ENCODE measurements around the gene ZGLP1.

ZGLP1 gene

DNA sequence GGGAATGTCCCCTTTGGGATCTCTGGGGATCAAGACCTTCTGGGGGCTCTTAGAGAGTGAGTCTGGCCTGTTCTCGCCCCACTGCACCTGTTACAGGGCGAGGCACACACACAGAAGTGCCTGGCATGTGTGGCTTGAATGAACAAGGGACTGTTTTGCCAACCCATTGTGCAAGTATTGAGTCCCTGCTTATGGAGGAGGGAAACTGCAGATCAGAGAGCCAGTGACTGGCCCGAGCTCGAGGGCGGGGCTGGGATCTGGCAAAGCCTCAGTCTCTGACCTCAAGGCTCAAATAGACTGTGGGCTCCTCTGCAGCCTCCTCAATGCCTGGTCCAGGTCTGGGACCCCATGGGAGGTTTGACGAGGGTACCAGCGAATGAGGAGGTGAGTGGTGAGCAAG, 18.2 kb upstream of the ZGLP1 start:
- DNase-seq (ENCODE audit: low read depth in 3 of 3), result no peak

DNA sequence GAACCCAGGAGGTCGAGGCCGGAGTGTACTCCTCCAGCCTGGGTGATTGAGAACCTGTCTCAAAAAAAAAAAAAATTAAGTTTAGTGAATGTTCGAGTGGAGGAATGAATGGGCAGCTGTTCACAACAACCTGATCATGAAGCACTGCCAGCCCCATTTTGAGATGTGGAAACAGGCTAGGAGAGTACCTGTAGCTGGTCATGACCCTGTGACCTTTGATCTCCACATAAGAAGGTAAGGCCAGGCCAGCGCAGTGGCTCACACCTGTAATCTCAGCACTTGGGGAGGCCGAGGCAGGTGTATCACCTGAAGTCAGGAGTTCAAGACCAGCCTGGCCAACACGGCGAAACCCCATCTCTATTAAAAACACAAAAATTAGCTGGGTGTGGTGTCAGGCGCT, 16.1 kb upstream of the ZGLP1 start:
- no peak for DNase-seq (ENCODE audit: low read depth in 3 of 3)

DNA sequence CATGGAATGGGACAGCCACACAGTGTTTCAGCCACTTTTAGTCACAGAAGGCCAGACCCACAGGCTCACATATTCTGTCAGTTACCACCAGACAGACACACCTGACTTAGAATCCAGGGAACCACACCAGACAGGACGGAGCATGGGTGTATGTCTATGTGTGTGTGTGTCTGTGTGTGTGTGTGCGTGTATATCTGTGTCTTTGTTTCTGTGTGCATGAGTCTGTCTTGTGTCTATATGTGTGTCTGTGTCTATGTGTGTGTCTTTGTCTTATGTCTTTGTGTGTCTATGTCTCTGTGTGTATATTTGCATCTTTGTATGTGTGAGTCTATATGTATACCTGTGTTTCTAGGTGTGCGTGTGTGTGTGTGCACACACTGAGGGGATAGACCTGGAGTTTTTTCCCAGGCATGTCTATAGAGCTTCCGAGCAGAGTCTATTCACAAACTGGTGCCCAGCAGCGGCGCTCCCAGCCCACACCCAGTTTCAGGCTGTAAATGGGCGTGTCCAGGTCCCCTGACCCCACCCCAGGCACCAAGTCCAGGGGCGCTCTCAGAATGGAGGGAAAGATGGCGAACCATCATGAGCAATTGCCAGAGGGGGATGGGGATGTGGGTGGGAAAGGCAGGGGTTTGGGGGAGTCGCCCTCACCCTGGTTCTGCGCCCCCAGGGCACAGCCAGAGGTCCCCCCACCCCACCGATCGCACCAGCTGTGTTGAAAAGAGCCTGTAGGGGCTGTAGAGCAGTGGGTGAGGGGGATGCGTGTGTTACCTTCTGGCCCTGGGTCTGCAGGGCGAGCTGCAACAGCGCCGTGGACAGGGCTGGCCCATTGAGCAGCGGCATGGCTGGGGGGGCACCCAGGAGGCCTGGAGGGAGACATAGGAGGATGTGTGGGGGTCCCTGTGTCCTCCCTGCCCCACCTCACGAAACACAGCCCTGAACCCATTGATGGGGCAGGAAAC, 12.5 kb upstream of the ZGLP1 start:
- no peak for DNase-seq (ENCODE audit: low read depth in 3 of 3)

DNA sequence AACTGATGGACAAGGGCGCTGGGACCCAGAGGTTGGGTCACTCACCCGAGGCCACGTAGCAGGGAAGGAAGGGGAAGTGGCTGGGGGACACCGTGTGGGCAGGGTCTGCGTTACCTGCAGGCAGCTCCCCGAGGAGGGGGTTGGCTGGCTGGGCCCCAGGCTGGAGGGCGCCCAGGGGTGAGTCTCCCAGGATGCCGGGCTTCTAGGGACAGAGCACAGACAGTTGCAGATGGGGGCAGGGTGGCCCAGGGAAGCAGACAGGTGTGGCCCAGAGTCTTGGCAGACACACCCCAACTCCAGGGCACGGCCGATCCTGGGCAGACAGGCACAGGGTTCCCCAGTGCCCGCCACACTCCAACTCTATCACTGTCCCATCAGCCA, 11.8 kb upstream of the ZGLP1 start:
- DNase-seq (ENCODE audit: low read depth in 3 of 3), result no peak

DNA sequence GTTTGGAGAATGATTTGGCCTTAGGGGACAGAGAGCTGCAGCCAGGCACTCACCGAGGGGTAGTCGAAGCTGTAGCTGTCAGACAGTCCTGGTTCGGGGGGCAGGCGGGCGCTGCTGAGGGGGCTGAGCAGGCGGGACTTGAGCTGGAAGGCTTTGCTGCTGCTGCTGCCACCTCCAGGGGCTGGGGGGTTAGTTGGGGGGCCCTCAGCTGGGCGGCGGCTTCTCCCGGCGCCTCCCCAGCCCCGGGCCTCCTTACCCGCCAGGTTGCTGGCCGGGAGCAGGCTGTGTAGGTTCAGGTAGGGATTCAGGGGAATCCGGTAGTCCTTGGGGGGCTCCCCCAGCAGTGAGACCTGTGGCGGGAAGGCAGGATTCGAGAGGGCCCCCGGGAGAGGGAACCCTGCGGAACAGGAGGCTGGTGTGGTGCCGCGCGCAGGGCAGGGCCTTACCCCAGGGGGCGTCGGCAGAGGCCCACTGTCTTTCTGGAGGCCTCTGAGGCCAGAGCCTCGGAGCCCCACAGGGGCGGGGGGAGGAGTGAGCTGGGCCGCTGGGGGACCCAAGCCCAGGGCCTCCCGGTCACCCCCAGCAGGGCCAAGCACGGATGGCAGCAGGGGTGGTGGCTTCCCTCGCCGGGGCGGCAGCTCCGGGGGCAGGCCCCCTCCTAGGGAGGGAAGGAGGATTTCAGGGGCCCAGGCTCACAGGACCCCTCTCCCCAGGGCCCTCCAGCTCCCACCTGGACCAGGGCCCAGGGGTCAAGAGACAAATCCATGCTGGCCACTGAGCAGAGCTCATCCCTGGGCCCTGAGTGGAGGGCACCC, 11.2 kb upstream of the ZGLP1 start:
- no peak for DNase-seq (ENCODE audit: low read depth in 3 of 3)

DNA sequence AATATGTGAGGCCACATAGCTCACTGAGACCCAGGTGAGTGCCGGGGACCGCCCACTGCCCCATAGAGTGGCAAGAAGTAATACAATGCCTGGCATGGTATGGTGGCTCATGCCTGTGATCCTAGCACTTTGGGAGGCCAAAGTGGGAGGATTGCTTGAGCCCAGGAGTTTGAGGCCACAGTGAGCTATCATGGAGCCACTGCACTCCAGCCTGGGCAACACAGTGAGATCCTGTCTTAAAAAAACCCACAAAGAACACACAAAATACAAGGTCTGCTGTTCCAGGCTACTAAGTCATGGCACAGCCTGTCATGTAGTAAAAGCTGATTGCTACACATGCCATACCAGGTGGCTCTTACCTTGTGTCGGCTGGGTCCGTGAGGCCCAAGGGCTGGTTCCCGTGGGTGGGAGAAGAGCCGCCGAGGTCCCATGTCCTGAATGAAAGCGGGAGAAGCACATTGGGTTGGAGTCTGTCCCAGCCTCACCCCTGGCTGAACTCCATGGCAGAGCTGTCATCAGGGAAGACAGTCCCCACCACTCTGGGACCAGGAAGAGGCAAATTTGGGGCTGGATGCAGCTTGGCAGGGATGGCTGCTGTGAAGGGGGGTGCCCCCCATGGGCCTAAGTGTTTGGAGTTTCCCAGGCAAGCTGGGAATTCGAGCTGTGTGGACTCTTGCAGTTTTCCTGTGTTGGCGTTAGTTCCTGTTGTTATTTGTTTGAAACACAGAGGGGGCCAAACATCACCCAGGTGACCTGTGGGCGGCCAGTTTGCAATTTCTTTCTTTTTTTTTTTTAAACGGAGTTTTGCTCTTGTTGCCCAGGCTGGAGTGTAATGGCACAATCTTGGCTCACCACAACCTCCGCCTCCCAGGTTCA, 9.4 kb upstream of the ZGLP1 start:
- no peak for DNase-seq (ENCODE audit: low read depth in 3 of 3)

DNA sequence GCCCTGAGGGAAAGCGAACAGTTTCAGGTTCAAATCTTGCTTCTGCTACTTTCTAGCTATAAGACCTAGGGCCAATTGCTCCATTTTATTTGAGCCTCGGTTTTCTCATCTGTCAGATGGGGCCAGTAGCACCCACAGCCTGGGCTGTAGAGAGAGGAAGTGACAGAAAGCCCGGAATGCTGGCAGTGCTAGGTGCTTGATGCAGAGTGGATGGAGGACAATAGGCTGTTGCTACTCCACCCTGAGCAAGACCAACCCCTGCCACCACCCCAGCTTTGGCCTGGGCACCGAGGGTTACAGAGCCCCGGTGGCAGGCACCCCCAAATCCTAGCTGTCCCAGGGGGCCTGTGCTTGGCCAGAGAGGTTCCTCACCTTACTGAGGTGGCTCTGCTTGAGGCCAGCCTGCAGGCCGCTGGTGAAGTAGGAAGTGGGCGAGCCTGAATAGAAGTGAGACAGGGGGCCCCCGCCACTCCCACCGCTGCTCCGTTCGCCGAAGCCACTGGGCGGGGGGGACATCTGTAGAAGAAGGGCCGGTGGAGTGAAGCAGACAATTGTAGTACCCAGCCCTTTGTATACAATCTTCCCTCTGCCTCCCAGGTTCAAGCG, 8.3 kb upstream of the ZGLP1 start:
- DNase-seq (ENCODE audit: low read depth in 3 of 3), result no peak

DNA sequence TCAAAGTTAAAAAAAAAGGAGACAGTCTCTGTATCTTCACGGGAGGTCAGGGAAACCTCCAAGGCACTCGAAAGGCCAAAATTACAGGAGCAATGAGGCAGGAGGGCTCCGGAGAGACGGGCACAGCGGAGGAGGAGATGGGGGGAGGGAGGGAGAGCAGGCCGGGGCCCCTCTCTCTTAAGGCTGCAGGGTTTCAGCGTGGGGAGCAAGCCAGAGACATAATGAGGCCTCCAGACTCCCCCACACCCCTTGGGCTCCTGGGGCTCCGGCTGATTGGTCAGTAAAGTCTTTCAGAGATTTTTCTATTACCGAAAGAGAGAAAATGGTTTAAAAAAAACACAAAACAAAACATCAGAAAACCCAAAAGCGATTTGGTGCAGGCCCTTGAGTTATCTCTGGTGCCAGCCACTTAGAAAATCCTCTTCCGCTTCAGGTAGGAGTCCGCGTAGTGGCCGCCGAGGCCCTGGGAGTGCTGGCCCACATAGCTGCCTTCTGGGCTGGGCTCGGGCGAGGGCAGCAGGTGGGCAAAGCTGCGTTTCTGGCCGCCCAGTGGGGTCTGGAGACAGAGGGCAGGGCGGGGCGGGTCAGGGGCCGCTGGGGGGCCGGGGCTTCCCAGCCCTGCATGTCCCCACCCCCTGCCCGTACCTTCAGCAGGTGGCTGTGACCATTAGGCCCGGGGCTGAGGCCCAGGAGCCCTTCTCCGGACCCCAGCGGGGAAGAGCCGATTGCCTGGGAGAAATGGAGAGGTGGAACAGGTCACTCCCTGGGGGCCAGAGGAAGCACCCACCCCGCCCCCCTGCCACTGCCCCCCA, 7.6 kb upstream of the ZGLP1 start:
- no peak for DNase-seq (ENCODE audit: low read depth in 3 of 3)

DNA sequence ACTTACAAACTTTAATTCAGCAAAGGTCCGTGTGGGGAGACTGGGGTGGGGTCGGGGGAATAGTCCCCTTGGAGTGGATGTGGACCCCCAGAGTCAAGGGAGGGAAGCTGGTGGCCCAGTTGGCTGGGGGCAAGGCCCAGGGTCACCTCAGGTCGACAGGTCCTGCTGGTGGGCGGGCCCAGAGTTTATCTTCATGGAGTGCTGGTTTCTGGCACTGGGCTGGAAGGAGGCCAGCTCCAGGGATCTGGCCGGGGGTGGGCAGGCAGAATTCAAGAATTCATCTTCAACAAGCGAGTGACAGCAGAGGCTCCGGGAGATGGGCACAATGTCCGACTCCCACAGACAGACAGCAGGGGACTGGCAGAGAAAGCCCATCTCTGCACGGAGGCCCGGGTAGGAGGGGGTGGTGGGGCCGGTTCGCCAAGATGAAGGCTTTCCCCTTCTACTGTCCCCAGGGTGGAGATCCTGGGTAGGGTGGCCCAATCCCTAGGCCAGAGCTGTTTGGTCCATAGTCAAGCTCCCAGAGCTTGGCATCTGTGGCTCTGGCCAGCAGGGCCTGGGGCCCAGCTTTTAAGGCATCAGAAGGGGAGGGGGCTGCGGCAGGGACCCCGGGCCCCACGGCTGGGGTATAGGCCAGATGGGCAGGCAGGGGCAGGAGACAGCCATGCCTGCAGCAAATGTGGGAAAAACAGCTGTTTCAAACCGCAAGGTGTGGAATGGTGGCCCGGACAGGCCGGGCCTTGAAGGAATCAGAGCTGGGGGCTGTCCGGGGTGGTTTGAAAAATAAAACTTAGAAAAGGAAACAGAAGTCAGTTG, 6.8 kb upstream of the ZGLP1 start:
- no peak for DNase-seq (ENCODE audit: low read depth in 3 of 3)

DNA sequence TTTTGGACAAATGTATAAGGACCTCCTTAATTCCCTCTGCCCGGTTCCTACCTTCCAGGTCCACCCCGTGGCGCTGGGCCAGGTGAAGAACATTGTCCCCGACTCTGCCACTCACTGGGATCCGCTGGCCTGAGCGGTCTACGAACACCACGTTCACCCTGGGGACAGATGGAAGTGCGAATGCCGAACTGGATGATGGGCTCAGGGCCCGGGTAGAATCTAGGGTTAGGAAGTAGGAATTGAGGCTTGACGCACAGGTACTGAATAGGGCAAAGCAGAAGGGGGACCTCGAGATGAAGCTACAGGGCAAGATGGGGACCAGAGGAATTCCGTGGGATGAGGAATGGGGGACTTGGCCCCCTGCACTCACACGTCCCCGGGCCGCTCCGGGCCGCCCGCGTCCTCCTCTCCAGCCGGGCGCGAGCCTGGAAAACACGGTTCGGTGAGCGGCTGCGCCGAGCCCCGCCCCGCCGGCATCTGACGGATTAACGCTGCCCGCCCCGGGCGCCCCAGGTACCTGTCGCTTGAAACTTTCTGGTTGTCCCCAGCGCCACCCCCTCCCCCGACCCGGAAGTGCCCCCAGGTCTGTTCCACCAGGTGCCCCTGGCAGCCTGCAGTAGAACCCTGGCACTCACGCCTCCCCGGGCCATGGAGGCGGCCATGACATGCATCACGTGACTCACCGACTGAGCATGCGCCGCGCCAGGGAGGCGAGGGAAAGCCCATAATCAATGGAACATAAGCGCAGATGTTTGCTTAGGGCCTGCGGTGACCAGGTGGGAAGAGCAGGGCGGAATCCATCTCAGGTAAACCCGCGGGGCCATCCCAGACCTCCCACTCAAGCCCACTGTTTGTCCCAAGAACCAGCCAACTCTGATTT, 6.0 kb upstream of the ZGLP1 start, which contains the start of gene FDX2:
Gene FDX2, minus strand, starts transcription at position 681 of the 880 bp plus-strand sequence. Its CDS starts 19 bp downstream, at position 662.
- DNase-seq (ENCODE audit: low read depth in 3 of 3), result peak; percentile 83 to 92 (median 86)

DNA sequence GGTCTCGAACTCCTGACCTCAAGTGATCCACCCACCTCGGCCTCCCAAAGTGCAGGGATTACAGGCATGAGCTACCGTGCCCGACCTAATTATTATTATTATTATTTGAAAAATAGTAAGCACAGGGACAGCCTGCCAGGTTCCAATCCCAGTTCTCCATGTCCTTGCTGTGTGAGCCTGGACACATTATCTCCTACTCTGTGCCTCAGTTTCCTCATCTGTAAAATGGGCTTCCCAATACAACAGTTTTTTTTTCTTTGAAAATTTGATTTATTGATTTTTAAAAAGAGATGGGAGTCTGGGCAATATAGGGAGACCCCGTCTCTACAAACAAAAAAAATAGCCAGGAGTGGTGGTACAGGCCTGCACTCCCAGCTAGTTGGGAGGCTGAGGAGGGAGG, 3.3 kb downstream of the ZGLP1 start:
- DNase-seq (ENCODE audit: low read depth in 3 of 3), result no peak

DNA sequence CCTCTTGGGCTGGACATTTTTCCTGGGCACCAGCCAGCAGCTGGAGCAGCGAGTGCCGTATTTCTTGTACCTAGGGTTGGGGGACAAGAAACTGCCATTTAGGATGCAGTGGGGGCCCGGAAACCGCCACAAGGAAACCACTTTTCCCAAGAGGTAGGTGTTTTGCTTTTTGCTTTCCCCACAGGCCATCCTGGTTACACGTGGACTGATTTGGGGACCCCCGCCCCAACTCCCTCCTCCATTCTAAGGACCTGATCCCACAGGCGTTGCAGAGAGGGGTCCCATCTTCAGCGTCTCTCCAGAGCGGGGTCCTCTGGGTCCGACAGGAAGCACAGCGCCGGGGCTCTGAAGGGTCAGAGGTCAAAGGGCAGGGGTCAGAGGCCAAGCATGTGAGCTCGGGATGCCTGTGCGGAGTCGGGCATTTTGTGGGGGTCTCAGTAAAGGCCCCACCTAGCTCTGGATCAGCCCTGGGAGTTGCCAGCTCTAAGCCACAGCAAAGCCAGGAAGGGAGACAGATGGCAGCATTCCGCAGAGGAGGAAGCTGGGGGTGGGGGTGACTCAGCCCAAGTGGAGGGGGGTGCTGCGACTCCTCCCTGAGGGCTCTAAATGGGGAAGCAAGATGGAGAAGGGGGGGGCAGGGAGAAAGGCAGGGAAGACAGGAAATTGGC, 4.3 kb downstream of the ZGLP1 start:
- DNase-seq (ENCODE audit: low read depth in 3 of 3), result no peak

DNA sequence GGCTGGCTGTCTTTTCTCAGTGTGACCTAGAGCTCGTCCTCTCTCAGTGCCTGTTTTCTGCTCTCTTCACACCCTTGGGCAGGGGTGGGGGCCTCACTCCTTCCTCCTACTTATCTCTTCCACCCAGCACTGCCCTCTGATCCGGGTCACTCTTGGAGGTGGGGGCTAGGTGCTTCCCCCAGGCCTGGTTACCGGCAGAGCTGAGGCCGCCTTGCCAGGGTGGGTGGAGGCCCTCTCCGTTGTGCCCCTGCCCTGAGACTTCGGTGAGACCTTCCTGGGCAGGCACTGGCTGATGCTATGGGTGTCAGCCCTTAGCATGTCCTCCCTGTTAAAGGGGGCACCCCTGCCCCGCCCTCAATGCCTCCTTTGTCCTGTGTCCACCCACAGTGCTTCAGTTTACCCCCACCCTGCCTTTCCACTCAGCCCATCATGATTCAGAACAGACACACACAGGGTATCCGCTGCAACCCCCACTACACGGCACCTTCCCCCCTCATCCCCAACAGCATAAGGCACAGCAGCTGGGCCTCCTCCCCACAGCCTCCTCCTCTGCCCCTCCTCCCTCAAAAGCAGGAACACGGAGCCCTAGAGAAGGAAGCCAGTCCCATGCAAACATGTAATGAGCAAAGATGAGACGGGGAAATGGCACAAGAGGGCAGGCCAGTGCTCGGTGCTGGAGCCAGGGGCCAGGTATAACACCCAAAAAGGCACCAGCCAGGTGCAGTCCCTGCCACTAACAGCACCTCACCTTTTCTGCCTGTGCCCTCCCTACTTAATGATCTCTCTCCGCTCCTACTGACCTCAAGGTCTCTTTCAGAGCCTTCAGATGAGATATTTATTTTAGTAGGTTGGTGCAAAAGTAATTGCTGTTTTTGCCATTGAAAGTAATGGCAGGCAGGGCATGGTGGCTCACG, 9.8 kb downstream of the ZGLP1 start:
- no peak for DNase-seq (ENCODE audit: low read depth in 3 of 3)

DNA sequence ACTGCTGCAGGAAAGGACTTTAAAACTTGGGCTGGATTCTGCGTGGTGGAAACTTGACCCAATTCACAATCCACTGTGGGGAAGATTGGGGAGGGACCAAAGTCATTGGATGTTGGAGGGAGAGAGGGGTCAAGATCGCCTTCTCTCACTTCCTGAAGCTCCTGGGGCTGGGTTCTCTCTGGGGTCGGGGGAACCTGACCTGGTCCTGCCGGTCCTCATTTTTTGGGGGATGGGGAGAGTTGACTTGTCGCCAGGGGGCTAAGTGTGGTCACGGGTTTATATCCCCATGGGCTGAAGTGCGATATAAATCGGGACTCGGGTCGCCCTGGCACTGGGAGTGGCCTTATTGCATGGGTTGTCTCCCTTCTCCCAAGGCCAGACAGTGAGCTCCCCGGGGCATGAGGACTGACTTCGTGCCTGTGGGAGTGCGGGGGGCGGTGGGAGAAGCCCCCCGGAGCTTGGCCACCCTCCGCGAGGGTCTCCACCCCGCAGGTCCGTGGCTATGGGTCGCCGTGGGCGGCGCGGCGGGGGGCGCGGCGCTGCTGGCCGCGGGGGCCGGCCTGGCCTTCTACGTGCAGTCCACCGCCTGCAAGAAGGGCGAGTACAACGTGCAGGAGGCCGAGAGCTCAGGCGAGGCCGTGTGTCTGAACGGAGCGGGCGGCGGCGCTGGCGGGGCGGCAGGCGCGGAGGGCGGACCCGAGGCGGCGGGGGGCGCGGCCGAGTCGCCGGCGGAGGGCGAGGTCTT, 13.6 kb downstream of the ZGLP1 start:
- DNase-seq (ENCODE audit: low read depth in 3 of 3), result no peak

DNA sequence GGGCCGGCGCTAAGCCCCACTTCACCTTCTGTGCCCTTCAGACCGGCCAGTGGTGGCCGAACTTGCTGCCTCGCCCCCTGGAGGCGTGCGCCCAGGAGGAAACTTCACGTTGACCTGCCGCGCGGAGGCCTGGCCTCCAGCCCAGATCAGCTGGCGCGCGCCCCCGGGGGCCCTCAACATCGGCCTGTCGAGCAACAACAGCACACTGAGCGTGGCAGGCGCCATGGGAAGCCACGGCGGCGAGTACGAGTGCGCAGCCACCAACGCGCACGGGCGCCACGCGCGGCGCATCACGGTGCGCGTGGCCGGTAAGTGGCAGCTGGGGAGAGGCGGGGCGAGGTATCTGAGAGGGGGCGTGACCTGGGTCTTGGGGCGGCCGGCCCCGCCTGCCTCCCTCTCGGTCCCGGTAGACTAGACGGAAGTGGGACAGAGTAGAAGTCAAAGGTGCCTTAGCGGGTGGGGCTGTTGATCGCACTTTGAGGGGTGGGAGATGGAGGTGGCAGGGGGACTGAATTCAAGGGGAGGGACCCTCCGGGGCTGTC, 14.2 kb downstream of the ZGLP1 start:
- DNase-seq (ENCODE audit: low read depth in 3 of 3), result no peak

DNA sequence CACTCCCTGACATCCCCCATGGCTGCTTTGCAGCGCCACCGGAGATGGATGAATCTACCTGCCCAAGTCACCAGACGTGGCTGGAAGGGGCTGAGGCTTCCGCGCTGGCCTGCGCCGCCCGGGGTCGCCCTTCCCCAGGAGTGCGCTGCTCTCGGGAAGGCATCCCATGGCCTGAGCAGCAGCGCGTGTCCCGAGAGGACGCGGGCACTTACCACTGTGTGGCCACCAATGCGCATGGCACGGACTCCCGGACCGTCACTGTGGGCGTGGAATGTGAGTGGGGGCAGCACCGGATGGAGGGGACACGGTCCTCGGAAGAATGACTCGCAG, 15.3 kb downstream of the ZGLP1 start:
- DNase-seq (ENCODE audit: low read depth in 3 of 3), result no peak
